DOHH2 (cell line): Measurements from ENCODE around the gene BHLHA15.

Experiments
- CTCF ChIP-seq: fragments of 200-600 bp; sonication (generic); IDR thresholded peaks from one replicate; pipeline ENCODE4 v1.5.1; 2014; ENCODE audit warnings: antibody characterized with exemption, mild to moderate bottlenecking, low read depth, low read length; ENCODE audit not compliant: poor library complexity, severe bottlenecking
- EZH2phosphoT487 ChIP-seq: fragments of 200-600 bp; sonication (generic); IDR thresholded peaks from 2 replicates; pipeline ENCODE4 v1.6.1; 2017; ENCODE audit warnings: borderline replicate concordance, mild to moderate bottlenecking, antibody characterized with exemption, low read length, moderate library complexity, mixed read lengths

GRCh38 chr7:98227939-98228338, 16.7 kb downstream of the BHLHA15 start:
- no peak for TF ChIP-seq CTCF
- TF ChIP-seq EZH2phosphoT487 = no peak
